GM21515 (cell line): ENCODE results near the gene PECR.

Experiments used
- ATAC-seq: cut with Tn5 transposase; IDR thresholded peaks from one replicate; pipeline ENCODE4 v1.9.1; 2021; ENCODE audit not compliant: unreplicated experiment

PECR gene

DNA sequence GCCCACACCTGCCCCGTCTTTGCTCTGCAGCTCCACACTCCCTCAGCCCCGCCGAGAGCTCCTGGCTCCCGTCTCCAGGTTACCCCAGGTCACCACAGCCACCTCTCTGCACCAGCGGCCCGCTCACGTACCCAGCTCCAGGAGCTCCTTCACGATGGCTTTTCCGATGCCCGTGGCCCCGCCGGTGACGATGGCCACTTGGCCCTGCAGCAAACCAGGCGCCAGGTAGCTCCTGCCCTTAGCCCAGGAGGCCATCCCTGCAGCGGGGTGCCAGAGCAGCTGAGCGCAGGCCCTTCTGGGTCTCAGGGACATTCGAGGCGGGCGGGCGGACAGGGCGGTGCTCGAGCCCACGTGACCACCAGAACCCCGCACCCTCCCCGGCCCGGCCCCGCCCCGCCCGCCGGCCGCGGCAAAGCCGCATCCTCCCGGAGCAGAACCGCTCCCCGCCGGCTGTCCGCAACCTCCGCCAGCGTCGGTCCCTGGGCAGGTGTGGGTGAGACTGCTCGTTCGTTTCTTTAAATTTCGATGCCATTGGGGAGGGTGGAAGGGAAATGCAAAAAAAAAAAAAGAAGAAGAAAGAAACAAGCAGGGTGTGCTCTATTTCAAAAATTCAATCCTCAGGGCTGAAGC lies at the start of gene PECR, which contains the start of gene TMEM169:
PECR (minus strand) TSS at position 323 of the 630 bp plus-strand sequence; CDS start at position 255, 68 bp downstream.
TMEM169 (plus strand) TSS at position 433 of the 630 bp plus-strand sequence. CDS start 14,045 bp downstream, outside the sequence.
- peak; percentile 94 for ATAC-seq

- no peak for ATAC-seq
Observed at GRCh38 chr2:216130346-216130971, 48.9 kb upstream of the PECR start.

- no peak for ATAC-seq
Observed at GRCh38 chr2:216126943-216127342, 45.3 kb upstream of the PECR start.

GRCh38 chr2:216121255-216121654 lies 39.6 kb upstream of the PECR start:
- ATAC-seq: no peak

DNA sequence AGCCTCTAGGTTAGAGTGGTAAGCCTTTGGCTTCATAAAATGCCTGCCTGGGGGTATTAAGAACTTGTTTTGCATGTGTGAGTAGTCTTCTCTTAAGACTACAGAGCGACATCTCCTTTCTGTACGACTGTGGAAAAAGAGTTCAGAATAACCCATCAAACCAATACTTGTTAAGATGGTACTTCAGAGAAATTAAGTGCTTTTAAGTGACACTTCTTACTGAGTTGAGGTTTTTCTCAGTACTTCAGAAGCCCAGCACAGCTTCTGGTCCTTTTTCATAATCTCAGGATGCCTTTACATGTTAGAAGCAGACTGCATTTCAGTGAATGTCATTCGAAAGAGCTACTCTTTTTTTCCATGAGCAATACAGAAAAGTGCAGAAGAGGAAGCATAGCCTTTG lies 38.4 kb upstream of the PECR start:
- no peak for ATAC-seq

- ATAC-seq: no peak
Observed at GRCh38 chr2:216119146-216119545, 37.5 kb upstream of the PECR start.

DNA sequence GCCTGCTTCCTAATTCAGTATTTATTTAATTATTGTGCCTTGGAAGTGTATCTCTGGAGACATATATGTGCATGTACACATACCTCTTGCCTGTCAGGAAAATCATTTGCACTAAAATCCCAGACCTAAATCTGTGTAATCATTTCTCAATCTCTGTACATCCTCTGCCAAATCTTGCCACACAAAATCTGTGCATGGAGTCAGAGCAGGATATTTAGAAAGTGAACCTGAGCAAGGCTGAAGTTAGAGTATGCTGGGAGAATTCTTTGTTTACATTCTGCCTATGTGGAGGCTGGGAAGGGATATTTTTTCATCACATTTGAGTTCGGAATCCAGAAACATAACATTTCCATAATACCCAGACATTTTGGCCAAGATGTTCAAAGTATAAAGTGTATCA lies 36.9 kb upstream of the PECR start:
- ATAC-seq: no peak

GRCh38 chr2:216117561-216118340 lies 36.1 kb upstream of the PECR start:
- ATAC-seq: no peak

- ATAC-seq: no peak
Observed at GRCh38 chr2:216116418-216116817, 34.8 kb upstream of the PECR start.

DNA sequence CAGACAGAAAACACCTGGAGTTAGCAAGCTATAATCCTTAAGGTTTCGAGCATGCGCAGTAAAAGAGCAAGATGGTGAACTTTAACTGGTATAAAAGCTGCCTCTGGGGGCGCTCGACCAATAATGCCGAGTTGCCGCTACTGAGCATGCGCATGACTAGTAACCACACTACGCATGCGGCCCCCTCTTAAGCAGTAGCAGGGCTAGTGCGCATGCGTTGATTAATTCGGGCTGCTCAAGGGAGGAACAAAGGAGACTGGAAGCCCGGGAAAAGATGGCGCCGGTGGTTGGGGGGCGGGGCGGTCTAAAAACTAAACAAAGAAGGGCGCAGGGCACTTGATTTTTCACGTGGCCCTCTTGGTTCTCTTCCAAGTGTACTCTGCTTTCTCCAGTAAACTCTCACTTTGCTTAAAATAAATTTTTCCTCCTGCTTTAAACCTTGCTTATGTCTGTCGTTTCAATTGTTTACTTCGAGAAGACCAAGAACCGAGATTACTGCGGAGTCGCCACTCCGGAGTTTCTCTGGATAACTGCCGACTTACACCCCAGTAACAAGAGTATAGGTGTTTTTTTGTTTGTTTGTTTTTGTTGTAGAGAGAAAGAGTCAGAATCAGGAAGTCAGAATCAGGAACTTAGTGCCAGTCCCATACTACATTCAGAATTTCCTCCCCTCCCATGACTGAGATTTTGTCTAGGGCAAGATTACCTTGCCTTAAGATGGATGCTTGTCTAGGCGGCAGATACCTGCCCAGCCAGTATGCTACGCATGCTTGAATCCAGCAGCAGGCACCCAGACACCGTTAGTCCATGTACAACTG lies 33.3 kb upstream of the PECR start:
- peak; percentile 40 for ATAC-seq

- no peak for ATAC-seq
Observed at GRCh38 chr2:216114382-216114713, 32.7 kb upstream of the PECR start.

DNA sequence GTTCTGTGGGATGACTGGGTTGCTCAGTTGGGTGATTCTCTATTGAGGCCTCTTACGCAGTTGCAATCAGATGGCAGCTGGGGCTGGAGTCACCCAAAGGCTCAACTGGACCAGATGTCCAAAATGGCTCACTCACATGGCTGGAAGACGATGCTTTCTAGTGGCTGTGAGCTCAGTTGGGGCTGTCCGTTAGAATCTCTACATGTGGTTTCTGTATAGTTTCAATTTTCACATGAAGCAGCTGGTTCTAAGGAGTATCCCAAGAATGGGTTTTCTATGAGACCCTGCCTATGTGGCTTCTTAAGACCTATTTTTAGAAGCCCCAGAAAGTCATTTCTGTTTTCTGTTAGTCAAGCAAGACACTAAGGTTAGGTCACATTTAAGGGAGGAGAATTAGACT lies 32.0 kb upstream of the PECR start:
- ATAC-seq: peak; percentile 69

- ATAC-seq: no peak
Observed at GRCh38 chr2:216112926-216113325, 31.3 kb upstream of the PECR start.

- ATAC-seq: no peak
Observed at GRCh38 chr2:216111122-216111521, 29.5 kb upstream of the PECR start.

- ATAC-seq: no peak
Observed at GRCh38 chr2:216110620-216111019, 29.0 kb upstream of the PECR start.

- no peak for ATAC-seq
Observed at GRCh38 chr2:216109962-216110614, 28.5 kb upstream of the PECR start.

DNA sequence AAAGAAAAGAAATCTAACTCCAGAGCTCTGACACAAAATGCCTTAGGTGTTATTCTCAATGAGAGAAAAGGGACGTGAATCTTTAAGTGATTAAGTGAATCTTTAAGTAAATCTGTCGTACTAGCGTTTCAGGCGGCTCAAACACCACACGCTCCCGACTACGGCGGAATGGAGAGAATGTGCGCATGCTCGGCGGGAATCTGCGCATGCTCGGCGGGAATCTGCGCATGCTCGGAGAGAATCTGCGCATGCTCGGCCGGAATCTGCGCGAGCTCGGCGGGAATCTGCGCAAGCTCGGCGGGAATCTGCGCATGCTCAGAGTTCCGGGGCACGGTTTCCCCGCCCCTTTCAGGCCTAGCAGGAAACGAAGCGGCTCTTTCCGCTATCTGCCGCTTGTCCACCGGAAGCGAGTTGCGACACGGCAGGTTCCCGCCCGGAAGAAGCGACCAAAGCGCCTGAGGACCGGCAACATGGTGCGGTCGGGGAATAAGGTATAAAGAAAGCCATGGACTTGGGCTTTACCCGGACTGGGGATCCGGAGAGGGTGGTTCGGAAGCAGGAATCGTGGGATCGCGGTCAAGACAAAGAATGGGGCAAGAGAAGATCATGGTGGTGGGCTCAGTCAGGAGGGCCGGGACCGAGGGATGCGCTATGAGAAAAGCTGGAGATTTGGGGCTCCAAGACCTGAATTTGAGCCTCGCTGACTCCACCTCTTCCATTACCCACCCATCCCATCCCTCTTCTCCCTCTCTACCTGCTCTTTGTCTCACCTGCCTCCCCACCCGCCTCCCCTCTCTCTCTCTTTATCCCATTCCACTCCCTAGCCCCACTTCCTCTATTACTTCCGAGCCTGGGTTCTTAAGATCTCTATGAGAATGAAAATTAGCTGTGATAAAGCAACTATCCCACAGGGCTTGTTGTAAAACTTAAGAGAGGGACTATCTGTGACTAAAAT lies 27.6 kb upstream of the PECR start, which contains the start of gene XRCC5:
XRCC5 (plus strand) TSS at position 382 of the 955 bp plus-strand sequence; CDS start at position 471, 89 bp downstream.
- ATAC-seq: peak; percentile 48

DNA sequence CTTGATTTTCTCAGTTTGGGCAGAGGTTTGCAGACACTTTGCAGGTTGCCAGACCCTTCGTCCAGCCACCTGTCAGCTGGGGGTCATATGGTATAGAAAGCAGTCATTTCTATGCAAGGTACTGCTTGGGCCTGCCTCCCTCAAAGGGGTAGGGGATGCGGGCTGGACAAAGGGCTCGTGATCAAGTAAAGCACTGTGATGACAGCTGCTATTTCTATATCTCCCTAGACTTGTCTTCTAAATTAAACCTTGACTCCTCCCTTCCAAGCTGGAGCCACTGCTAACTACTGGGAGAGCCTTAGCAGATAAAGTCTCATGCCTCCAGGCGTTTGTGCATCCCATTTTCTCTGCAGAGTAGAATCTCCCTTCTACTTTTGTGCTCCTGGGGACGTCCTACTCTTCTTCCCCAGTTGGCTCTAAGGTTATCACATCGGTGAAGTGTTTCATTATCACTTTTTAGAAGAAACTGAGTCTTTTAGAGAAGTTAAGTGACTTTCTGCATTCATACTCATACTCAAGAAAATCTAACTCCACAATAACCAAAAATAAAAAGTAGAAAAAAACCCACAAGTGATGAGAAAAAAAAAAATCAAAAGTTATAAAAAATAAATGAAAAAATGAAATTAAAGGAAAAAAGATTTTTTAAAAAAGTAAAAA lies 26.8 kb upstream of the PECR start:
- no peak for ATAC-seq

GRCh38 chr2:216107760-216108159 lies 26.2 kb upstream of the PECR start:
- no peak for ATAC-seq
